Measurements from ENCODE around the gene TNFSF12. TPM values are rescaled to one million over a fixed set of nuclear protein-coding genes. Genes with fewer than 3 reads are reported as not detected.

Gene TNFSF12
- total RNA-seq, 1 donor from 2014 or later = 3.4 TPM

DNA sequence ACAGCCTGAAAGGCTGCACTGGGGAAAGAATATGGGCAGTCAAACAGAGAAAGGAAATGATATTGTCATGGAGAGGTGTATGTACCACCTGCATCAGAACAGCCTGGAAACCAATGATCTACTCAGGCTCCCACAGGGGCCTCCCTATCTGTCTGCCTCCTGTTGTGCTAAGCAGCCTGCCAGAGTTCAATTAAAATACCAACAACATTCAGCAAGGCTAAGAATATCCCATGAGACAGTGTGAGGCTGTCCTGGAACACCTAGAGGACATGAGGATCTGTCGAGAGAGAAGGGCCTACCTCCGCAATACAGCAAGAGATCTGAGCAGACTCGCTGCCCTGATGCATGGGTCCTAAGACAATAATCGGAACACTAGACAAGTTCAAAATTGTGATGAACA is 57.4 kb downstream of the TNFSF12 start:
- Histone ChIP-seq H3K4me1 (ENCODE audit: insufficient read depth, low read length) (no peaks in the 10 kb centered on the region), H2AFZ (ENCODE audit: low read depth, low read length) (no peak overlapping the region), H3K27ac (ENCODE audit: low read depth, low read length) (no peak overlapping the region), H3K4me2 (ENCODE audit: low read length) (no peak overlapping the region), H3K9me3 (ENCODE audit: insufficient read depth, low read depth, low read length) (no peaks in the 10 kb centered on the region), H3K79me2 (ENCODE audit: insufficient read depth, low read length) (peaks cover 61% of the 10 kb centered on the region), H3K27me3 (ENCODE audit: insufficient read depth, low read length) (no peaks in the 10 kb centered on the region), H3K9ac (ENCODE audit: low read length) (no peak overlapping the region), H3K36me3 (ENCODE audit: insufficient read depth, low read length) (peaks cover 36% of the 10 kb centered on the region), H3K4me3 (ENCODE audit: insufficient read depth, low read depth, low read length) (no peak overlapping the region), H4K20me1 (ENCODE audit: insufficient read depth, low read length) (peaks cover 54% of the 10 kb centered on the region)
- Mint-ChIP-seq H3K36me3 (ENCODE audit: low read depth, unreplicated experiment) (peaks cover 18% of the 10 kb centered on the region), H3K27ac (ENCODE audit: unreplicated experiment) (no peak overlapping the region), H3K9me3 (ENCODE audit: unreplicated experiment) (no peaks in the 10 kb centered on the region), H3K4me1 (ENCODE audit: low read depth, unreplicated experiment) (peaks cover 10% of the 10 kb centered on the region), H3K27me3 (ENCODE audit: low read depth, unreplicated experiment) (no peaks in the 10 kb centered on the region), H3K4me3 (ENCODE audit: unreplicated experiment) (no peak overlapping the region)
- DNase-seq (ENCODE audit: low read depth) (no peak), FAIRE-seq (no peak)
- TF ChIP-seq, protein P1, sequence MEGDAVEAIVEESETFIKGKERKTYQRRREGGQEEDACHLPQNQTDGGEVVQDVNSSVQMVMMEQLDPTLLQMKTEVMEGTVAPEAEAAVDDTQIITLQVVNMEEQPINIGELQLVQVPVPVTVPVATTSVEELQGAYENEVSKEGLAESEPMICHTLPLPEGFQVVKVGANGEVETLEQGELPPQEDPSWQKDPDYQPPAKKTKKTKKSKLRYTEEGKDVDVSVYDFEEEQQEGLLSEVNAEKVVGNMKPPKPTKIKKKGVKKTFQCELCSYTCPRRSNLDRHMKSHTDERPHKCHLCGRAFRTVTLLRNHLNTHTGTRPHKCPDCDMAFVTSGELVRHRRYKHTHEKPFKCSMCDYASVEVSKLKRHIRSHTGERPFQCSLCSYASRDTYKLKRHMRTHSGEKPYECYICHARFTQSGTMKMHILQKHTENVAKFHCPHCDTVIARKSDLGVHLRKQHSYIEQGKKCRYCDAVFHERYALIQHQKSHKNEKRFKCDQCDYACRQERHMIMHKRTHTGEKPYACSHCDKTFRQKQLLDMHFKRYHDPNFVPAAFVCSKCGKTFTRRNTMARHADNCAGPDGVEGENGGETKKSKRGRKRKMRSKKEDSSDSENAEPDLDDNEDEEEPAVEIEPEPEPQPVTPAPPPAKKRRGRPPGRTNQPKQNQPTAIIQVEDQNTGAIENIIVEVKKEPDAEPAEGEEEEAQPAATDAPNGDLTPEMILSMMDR (IDR thresholded peaks at IDR 0.05; ENCODE audit: insufficient read depth, low read depth, low read length) = no peak
- TF ChIP-seq EZH2 (IDR thresholded peaks at IDR 0.05; ENCODE audit: insufficient read depth, low read length) = no peak

Other genes starting within 250 kb of the TNFSF12 start
- 841 and 915 TPM in 2 replicates for gene EIF5A, start 241.4 kb upstream of the TNFSF12 start, total RNA-seq
- 41.7 and 49.8 TPM in 2 replicates for gene GPS2, start 233.7 kb upstream of the TNFSF12 start, total RNA-seq
- 32.5 and 32.6 TPM in 2 replicates for gene NEURL4, start 219.7 kb upstream of the TNFSF12 start, total RNA-seq
- 14.4 and 16.0 TPM in 2 replicates for gene ACAP1, start 212.5 kb upstream of the TNFSF12 start, total RNA-seq
- gene KCTD11, start 196.9 kb upstream of the TNFSF12 start, total RNA-seq = 31.6 and 41.4 TPM in 2 replicates
- gene TMEM95, start 193.9 kb upstream of the TNFSF12 start, total RNA-seq = 0.30 TPM in 1 of 2 replicates, not detected in the other
- 0.36 and 1.6 TPM in 2 replicates for gene TNK1, start 168.0 kb upstream of the TNFSF12 start, total RNA-seq
- gene PLSCR3, start 154.5 kb upstream of the TNFSF12 start, total RNA-seq = 65.7 and 67.6 TPM in 2 replicates
- 45.7 and 52.9 TPM in 2 replicates for gene TMEM256, start 145.0 kb upstream of the TNFSF12 start, total RNA-seq
- gene NLGN2, start 141.2 kb upstream of the TNFSF12 start, total RNA-seq = 77.3 and 80.7 TPM in 2 replicates
- 0.23 TPM in 1 of 2 replicates, not detected in the other for gene SPEM1, start 128.7 kb upstream of the TNFSF12 start, total RNA-seq
- 0.14 and 0.17 TPM in 2 replicates for gene SPEM2, start 123.4 kb upstream of the TNFSF12 start, total RNA-seq
- 0.07 TPM in 1 of 2 replicates, not detected in the other for gene SPEM3, start 120.2 kb upstream of the TNFSF12 start, total RNA-seq
- 10.7 and 11.8 TPM in 2 replicates for gene TMEM102, start 113.6 kb upstream of the TNFSF12 start, total RNA-seq
- gene FGF11, start 109.5 kb upstream of the TNFSF12 start, total RNA-seq = 22.4 and 30.7 TPM in 2 replicates
- 9.7 and 11.7 TPM in 2 replicates for gene CHRNB1, start 104.0 kb upstream of the TNFSF12 start, total RNA-seq
- 31.0 and 31.2 TPM in 2 replicates for gene ZBTB4, start 69.4 kb upstream of the TNFSF12 start, total RNA-seq
- gene SLC35G6, start 67.6 kb upstream of the TNFSF12 start, total RNA-seq = not detected in 2 replicates
- gene POLR2A, start 64.7 kb upstream of the TNFSF12 start, total RNA-seq = 143 and 151 TPM in 2 replicates
- 0.43 and 0.93 TPM in 2 replicates for gene TNFSF13, start 9.7 kb downstream of the TNFSF12 start, total RNA-seq
- gene SENP3, start 12.9 kb downstream of the TNFSF12 start, total RNA-seq = 51.4 and 58.7 TPM in 2 replicates
- gene CD68, start 30.6 kb downstream of the TNFSF12 start, total RNA-seq = 4.4 and 6.2 TPM in 2 replicates
- gene MPDU1, start 34.8 kb downstream of the TNFSF12 start, total RNA-seq = 44.6 and 51.2 TPM in 2 replicates
- gene SOX15, start 41.0 kb downstream of the TNFSF12 start, total RNA-seq = 1.7 and 4.0 TPM in 2 replicates
- gene FXR2, start 65.8 kb downstream of the TNFSF12 start, total RNA-seq = 54.3 and 60.2 TPM in 2 replicates
- 47.2 and 49.8 TPM in 2 replicates for gene SAT2, start 78.8 kb downstream of the TNFSF12 start, total RNA-seq
- 0.79 and 1.4 TPM in 2 replicates for gene SHBG, start 81.1 kb downstream of the TNFSF12 start, total RNA-seq
- 0.65 and 0.89 TPM in 2 replicates for gene ATP1B2, start 101.9 kb downstream of the TNFSF12 start, total RNA-seq
- 94.4 and 100 TPM in 2 replicates for gene TP53, start 138.4 kb downstream of the TNFSF12 start, total RNA-seq
- gene WRAP53, start 139.4 kb downstream of the TNFSF12 start, total RNA-seq = 14.2 and 15.1 TPM in 2 replicates
- gene EFNB3, start 156.1 kb downstream of the TNFSF12 start, total RNA-seq = 7.0 and 7.6 TPM in 2 replicates
- gene DNAH2, start 168.7 kb downstream of the TNFSF12 start, total RNA-seq = 0.11 and 0.34 TPM in 2 replicates